Mucosa of descending colon (tissue), 3 donors: ENCODE data around the gene RBBP8NL. TPM values are rescaled to one million over a fixed set of nuclear protein-coding genes. Genes with fewer than 3 reads are reported as not detected.
"Not testable (repeated sequence)": the region's sequence is repeated elsewhere in the genome, so short reads cannot be mapped to it uniquely, and the experiment has no call there.

ENCODE experiments used
- ATAC-seq: fragments of 200-7000 bp; cut with Tn5 transposase; one replicate; pipeline ENCODE4 v1.9.1; 2020; ENCODE audit warnings: mild to moderate bottlenecking, moderate library complexity
- DNase-seq, 3 donors: peaks; one replicate each; pipeline ENCODE4 v3.0.0-alpha.2; 2020
- H3K36me3 ChIP-seq: fragments of 200-600 bp; one replicate; pipeline ENCODE4 v1.8.0; 2021; ENCODE audit warnings: low read depth, mild to moderate bottlenecking
- H3K4me1 ChIP-seq: fragments of 200-600 bp; one replicate; pipeline ENCODE4 v1.8.0; 2021; ENCODE audit warnings: low read depth, mild to moderate bottlenecking
- H3K4me3 ChIP-seq: fragments of 200-600 bp; one replicate; pipeline ENCODE4 v1.8.0; 2021; ENCODE audit warnings: mild to moderate bottlenecking
- H3K9me3 ChIP-seq: fragments of 200-600 bp; one replicate; pipeline ENCODE4 v1.8.0; 2021; ENCODE audit warnings: mild to moderate bottlenecking
- CTCF ChIP-seq: fragments of 200-600 bp; IDR thresholded peaks from one replicate; pipeline ENCODE4 v1.8.0; 2022; ENCODE audit warnings: antibody characterized with exemption, mild to moderate bottlenecking
- intact Hi-C, 2 donors: fragments of 100-400 bp; cut with DNase I in 1 of 2; cut with micrococcal nuclease in 1 of 2; formaldehyde crosslinking; loops; one replicate each; pipeline versions ENCODE4 v1.11.0 to v1.11.1; 2022; cut with DNase I, micrococcal nuclease
- total RNA-seq, 3 donors: library from RNA; stranded (reverse); fragmentation: NEBNext Ultra II Directional in 2 of 3; extraction: Animal tissue kit (Norgen Biotek cat#: 25700) in 2 of 3; gene quantifications; one replicate each; pipeline versions ENCODE4 v1.2.1 to v1.2.4, GENCODE V29; 2021 to 2023
- donor health status: DM: no; HTN: no; CAD: no; lungs with moderate emphysema.
- donor health status: DM: no; HTN: no; CAD: no.
- donor health status: DM: no; HTN: yes; CAD: no.

The RBBP8NL gene
- total RNA-seq, 3 donors from 2014 or later, result 2.3 to 7.0 (median 5.1) TPM

GRCh38 chr20:62377064-62377461, 50.3 kb downstream of the RBBP8NL start:
- Histone ChIP-seq H3K9me3 (no peaks in the 10 kb centered on the region), H3K4me1 (peaks cover 3% of the 10 kb centered on the region), H3K4me3 (no peak overlapping the region), H3K36me3 (no peaks in the 10 kb centered on the region)
- DNase-seq (no peak), ATAC-seq (no peak)
- no peak for TF ChIP-seq CTCF
- intact Hi-C loops, result no loop called here

- Histone ChIP-seq H3K4me3 (no peak overlapping the region), H3K4me1 (peaks cover 3% of the 10 kb centered on the region), H3K9me3 (no peaks in the 10 kb centered on the region), H3K36me3 (no peaks in the 10 kb centered on the region)
- no peak for TF ChIP-seq CTCF
- intact Hi-C loops, result no loop called here
- ATAC-seq, result peak; percentile 53
- DNase-seq, result no peak
These were observed 51.0 kb downstream of the RBBP8NL start for GRCh38 chr20:62376112-62377063.

GRCh38 chr20:62374331-62375152, 52.8 kb downstream of the RBBP8NL start:
- DNase-seq (no peak), ATAC-seq (no peak)
- intact Hi-C loops, result no loop called here
- Histone ChIP-seq H3K9me3 (no peaks in the 10 kb centered on the region), H3K4me3 (no peak overlapping the region), H3K4me1 (peaks cover 3% of the 10 kb centered on the region), H3K36me3 (no peaks in the 10 kb centered on the region)
- TF ChIP-seq CTCF, result no peak

GRCh38 chr20:62373631-62374179, 53.6 kb downstream of the RBBP8NL start:
- H3K36me3 ChIP-seq, ATAC-seq, H3K4me3 ChIP-seq, H3K9me3 ChIP-seq, intact Hi-C loops, H3K4me1 ChIP-seq, DNase-seq: not testable (repeated sequence)

- DNase-seq, result no peak
- H3K36me3 ChIP-seq, result no peaks in the 10 kb centered on the region
- TF ChIP-seq CTCF, result no peak
- no peaks in the 10 kb centered on the region for H3K9me3 ChIP-seq
- peaks cover 21% of the 10 kb centered on the region for H3K4me1 ChIP-seq
- no peak for ATAC-seq
- no peak overlapping the region for H3K4me3 ChIP-seq
- intact Hi-C loops, result no loop called here
These were observed 55.0 kb downstream of the RBBP8NL start for GRCh38 chr20:62372042-62372993.
